OCI-LY1 (cell line): Measurements from ENCODE around the gene FGD4.
"Not testable (repeated sequence)": the region's sequence is repeated elsewhere in the genome, so short reads cannot be mapped to it uniquely, and the experiment has no call there.

ENCODE experiments used
- CTCF ChIP-seq: fragments of 200-600 bp; sonication (generic), shearing (Covaris generic); IDR thresholded peaks from 2 replicates; pipeline ENCODE4 v1.5.1; 2017; ENCODE audit warnings: mild to moderate bottlenecking, antibody characterized with exemption, low read length, moderate library complexity, mixed read lengths
- EZH2 ChIP-seq: fragments of 200-600 bp; sonication (generic), shearing (Covaris generic); IDR thresholded peaks from 2 replicates; pipeline ENCODE4 v1.8.0; 2017; ENCODE audit warnings: borderline replicate concordance, mixed run types, mild to moderate bottlenecking, antibody characterized with exemption, low read length, moderate library complexity, mixed read lengths

DNA sequence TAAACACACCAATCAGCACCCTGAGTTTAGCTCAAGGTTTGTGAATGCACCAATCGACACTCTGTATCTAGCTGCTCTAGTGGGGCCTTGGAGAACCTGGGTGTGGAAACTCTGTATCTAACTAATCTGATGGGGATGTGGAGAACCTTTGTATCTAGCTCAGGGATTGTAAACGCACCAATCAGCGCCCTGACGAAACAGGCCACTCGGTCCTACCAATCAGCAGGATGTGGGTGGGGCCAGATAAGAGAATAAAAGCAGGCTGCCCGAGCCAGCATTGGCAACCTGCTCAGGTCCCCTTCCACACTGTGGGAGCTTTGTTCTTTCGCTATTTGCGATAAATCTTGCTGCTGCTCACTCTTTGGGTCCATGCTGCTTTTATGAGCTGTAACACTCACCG, 127.0 kb downstream of the FGD4 start:
- not testable (repeated sequence) for TF ChIP-seq CTCF, EZH2
